HL-60 (cell line): Measurements from ENCODE around the gene AKAP13.

ENCODE experiments used
- DNase-seq, 2 experiments: peaks; one replicate each; pipeline ENCODE4 v3.0.0-alpha.2; 2010 to 2020; ENCODE audit warnings: low read depth in 1 of 2, low spot score in 1 of 2
- H3K27ac ChIP-seq: fragments of 250-450 bp; sonication (Bioruptor Pico); replicated peaks from 2 replicates; pipeline ENCODE4 v1.5.1; 2020; ENCODE audit warnings: mild to moderate bottlenecking, moderate library complexity
- H3K27me3 ChIP-seq: fragments of 250-450 bp; sonication (Bioruptor Pico); 2 replicates; pipeline ENCODE4 v1.5.1; 2021; ENCODE audit warnings: mild to moderate bottlenecking, moderate library complexity; ENCODE audit not compliant: insufficient read depth, poor library complexity, severe bottlenecking
- H3K4me3 ChIP-seq: replicated peaks from 2 replicates; pipeline ENCODE4 v1.5.1; 2011; ENCODE audit warnings: mild to moderate bottlenecking, control low read depth, low read length; ENCODE audit not compliant: insufficient read depth
- CTCF ChIP-seq: IDR thresholded peaks from one replicate; pipeline ENCODE4 v1.5.1; 2011; ENCODE audit warnings: low read length, control low read depth, inconsistent platforms; ENCODE audit not compliant: insufficient read depth
- GABPA ChIP-seq: IDR thresholded peaks from 2 replicates; pipeline ENCODE4 v1.6.1; 2012; ENCODE audit warnings: low read depth
- POLR2AphosphoS5 ChIP-seq: IDR thresholded peaks from 2 replicates; pipeline ENCODE4 v1.6.1; 2012; ENCODE audit warnings: low read depth
- SPI1 ChIP-seq: IDR thresholded peaks from 2 replicates; pipeline ENCODE4 v1.6.1; 2012; ENCODE audit warnings: low read depth, mild to moderate bottlenecking, borderline replicate concordance
- TF ChIP-seq, protein P1 (sequence below): IDR thresholded peaks from 2 replicates; pipeline ENCODE4 v1.6.1; 2012; ENCODE audit warnings: low read depth; ENCODE audit not compliant: insufficient replicate concordance

AKAP13 gene

GRCh38 chr15:85642065-85642692, 261.8 kb downstream of the AKAP13 start:
- DNase-seq: no peak
- no peak overlapping the region for H3K27ac ChIP-seq

GRCh38 chr15:85642693-85643066, 262.3 kb downstream of the AKAP13 start:
- Histone ChIP-seq H3K27ac (no peak overlapping the region), H3K4me3 (no peak overlapping the region), H3K27me3 (no peaks in the 10 kb centered on the region)
- TF ChIP-seq, protein P1, sequence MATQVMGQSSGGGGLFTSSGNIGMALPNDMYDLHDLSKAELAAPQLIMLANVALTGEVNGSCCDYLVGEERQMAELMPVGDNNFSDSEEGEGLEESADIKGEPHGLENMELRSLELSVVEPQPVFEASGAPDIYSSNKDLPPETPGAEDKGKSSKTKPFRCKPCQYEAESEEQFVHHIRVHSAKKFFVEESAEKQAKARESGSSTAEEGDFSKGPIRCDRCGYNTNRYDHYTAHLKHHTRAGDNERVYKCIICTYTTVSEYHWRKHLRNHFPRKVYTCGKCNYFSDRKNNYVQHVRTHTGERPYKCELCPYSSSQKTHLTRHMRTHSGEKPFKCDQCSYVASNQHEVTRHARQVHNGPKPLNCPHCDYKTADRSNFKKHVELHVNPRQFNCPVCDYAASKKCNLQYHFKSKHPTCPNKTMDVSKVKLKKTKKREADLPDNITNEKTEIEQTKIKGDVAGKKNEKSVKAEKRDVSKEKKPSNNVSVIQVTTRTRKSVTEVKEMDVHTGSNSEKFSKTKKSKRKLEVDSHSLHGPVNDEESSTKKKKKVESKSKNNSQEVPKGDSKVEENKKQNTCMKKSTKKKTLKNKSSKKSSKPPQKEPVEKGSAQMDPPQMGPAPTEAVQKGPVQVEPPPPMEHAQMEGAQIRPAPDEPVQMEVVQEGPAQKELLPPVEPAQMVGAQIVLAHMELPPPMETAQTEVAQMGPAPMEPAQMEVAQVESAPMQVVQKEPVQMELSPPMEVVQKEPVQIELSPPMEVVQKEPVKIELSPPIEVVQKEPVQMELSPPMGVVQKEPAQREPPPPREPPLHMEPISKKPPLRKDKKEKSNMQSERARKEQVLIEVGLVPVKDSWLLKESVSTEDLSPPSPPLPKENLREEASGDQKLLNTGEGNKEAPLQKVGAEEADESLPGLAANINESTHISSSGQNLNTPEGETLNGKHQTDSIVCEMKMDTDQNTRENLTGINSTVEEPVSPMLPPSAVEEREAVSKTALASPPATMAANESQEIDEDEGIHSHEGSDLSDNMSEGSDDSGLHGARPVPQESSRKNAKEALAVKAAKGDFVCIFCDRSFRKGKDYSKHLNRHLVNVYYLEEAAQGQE: no peak
- no peak for TF ChIP-seq SPI1
- no peak for TF ChIP-seq GABPA
- no peak for TF ChIP-seq CTCF
- no peak for TF ChIP-seq POLR2AphosphoS5
- DNase-seq: no peak

More at GRCh38 chr15:85642065-85642692, 261.8 kb downstream of the AKAP13 start:
- TF ChIP-seq GABPA (no peak), POLR2AphosphoS5 (no peak), SPI1 (no peak), CTCF (no peak)
- TF ChIP-seq, protein P1: no peak
- no peak overlapping the region for H3K4me3 ChIP-seq
- H3K27me3 ChIP-seq: no peaks in the 10 kb centered on the region

- Histone ChIP-seq H3K27me3 (no peaks in the 10 kb centered on the region), H3K4me3 (no peak overlapping the region), H3K27ac (no peak overlapping the region)
- no peak for TF ChIP-seq CTCF
- TF ChIP-seq SPI1: no peak
- no peak for TF ChIP-seq GABPA
- TF ChIP-seq, protein P1: no peak
- TF ChIP-seq POLR2AphosphoS5: no peak
- no peak for DNase-seq
These were observed 266.2 kb downstream of the AKAP13 start for GRCh38 chr15:85646538-85647091.
